ENCODE results near the gene PEX14.

DNA sequence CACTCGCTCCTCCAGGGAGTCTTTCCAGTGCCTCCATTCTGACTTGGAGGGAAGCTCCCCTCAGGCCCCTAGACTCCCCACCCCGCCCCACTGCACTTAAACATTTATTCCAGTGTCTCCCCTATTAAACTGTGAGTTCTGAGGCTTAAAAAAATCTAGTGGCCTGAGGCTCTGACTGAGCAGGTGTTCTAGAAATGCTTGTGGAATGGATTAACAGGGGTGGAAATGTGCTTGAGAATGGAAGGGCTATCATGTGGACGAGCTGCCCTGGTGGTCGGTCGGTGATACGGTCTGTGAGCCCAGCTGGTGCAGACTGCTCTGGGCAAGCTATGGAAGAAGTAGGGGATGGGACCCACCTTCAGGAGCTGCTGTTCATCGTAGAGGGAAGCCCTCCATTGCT lies 130.2 kb downstream of the PEX14 start:
- TF ChIP-seq, protein P1, sequence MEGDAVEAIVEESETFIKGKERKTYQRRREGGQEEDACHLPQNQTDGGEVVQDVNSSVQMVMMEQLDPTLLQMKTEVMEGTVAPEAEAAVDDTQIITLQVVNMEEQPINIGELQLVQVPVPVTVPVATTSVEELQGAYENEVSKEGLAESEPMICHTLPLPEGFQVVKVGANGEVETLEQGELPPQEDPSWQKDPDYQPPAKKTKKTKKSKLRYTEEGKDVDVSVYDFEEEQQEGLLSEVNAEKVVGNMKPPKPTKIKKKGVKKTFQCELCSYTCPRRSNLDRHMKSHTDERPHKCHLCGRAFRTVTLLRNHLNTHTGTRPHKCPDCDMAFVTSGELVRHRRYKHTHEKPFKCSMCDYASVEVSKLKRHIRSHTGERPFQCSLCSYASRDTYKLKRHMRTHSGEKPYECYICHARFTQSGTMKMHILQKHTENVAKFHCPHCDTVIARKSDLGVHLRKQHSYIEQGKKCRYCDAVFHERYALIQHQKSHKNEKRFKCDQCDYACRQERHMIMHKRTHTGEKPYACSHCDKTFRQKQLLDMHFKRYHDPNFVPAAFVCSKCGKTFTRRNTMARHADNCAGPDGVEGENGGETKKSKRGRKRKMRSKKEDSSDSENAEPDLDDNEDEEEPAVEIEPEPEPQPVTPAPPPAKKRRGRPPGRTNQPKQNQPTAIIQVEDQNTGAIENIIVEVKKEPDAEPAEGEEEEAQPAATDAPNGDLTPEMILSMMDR (IDR thresholded peaks at IDR 0.05): no peak
- no peak for TF ChIP-seq POLR2AphosphoS5 (IDR thresholded peaks at IDR 0.05; ENCODE audit: insufficient read depth in 1 of 2, low read depth in 1 of 2)
